ENCODE data around the gene TCP11. TPM values are rescaled to one million over a fixed set of nuclear protein-coding genes. Genes with fewer than 3 reads are reported as not detected.
A peak's percentile ranks its signal among the peaks of the same experiment; 100 is the strongest.

The TCP11 gene
- not detected for total RNA-seq
- long read RNA-seq, result 0 reads

DNA sequence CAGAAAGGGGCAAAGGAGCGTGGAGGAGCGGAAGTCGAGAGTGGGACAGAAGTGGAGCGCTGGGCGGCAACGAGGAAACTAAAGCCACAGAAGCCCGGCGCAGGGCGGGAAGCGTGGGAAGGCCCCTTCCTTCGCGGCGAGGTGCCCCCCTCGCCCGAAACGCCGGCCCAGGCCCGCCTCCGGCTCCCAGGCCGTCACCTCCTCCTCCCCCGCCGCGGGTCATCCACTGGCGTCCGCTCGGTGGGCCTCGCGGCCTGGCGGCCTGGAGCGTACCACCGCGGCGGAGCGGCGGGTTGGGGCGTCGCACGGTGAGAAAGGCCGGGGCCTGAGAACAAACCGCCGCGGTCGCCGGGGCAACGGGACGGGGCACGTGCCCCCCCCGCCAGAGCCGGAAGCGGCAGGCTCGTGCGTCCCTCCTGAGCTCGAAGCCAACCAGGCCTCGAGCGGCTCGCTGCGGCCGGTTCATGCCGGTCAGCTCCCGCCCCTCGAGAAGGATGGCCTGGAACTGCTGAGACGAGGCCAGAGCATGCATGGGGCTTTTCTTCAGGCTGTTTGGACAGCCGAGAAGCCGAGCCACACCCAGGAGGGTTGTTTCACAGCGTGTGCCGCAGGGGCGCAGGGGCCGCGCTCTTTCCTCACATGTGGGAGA lies at the start of gene TCP11:
Gene TCP11 (minus strand): TSS at position 333 of the 649 bp plus-strand sequence. CDS start 469 bp downstream, outside the sequence.
- TF ChIP-seq, protein P1, sequence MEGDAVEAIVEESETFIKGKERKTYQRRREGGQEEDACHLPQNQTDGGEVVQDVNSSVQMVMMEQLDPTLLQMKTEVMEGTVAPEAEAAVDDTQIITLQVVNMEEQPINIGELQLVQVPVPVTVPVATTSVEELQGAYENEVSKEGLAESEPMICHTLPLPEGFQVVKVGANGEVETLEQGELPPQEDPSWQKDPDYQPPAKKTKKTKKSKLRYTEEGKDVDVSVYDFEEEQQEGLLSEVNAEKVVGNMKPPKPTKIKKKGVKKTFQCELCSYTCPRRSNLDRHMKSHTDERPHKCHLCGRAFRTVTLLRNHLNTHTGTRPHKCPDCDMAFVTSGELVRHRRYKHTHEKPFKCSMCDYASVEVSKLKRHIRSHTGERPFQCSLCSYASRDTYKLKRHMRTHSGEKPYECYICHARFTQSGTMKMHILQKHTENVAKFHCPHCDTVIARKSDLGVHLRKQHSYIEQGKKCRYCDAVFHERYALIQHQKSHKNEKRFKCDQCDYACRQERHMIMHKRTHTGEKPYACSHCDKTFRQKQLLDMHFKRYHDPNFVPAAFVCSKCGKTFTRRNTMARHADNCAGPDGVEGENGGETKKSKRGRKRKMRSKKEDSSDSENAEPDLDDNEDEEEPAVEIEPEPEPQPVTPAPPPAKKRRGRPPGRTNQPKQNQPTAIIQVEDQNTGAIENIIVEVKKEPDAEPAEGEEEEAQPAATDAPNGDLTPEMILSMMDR (IDR thresholded peaks at IDR 0.05), result no peak
- ATAC-seq (peak; percentile 66 to 72), DNase-seq (peak; percentile 65)

DNA sequence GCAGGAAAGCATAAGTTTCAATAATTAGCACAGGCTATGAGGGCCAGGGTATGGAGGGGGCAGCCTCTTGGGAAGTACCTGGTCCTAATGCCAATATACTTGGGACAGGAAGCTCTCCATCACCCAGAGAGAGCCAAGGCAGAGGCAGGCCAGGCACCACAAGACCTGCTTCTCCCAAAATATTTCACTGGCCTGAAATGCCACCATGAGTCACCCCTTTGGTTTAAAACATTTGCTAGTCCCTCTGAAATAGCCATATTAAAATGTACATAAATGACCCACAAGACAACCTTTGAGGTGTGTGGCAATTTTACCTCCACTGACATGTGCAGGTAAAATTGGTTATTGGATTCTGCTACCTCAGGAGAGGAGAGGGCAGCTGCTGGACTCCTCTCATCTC lies 49.2 kb upstream of the TCP11 start:
- H3K4me1 ChIP-seq, result peaks cover 7% of the 10 kb centered on the region
- H3K9me3 ChIP-seq, result no peaks in the 10 kb centered on the region
- H3K4me3 ChIP-seq, result no peak overlapping the region
- no peak for DNase-seq
- no peak overlapping the region for H3K27ac ChIP-seq
- H3K36me3 ChIP-seq, result no peaks in the 10 kb centered on the region
- TF ChIP-seq, protein P1 (IDR thresholded peaks at IDR 0.05), result no peak
- intact Hi-C loops (cut with DNase I), result no loop called here
- no peak for ATAC-seq
- no peaks in the 10 kb centered on the region for H3K27me3 ChIP-seq (ENCODE audit: low read depth)

More for the DNA sequence above, at the start of gene TCP11:
- Histone ChIP-seq H3K36me3 (no peaks in the 10 kb centered on the region), H3K27ac (no peak within 1 kb of the TSS), H3K27me3 (ENCODE audit: low read depth) (no peaks in the 10 kb centered on the region), H3K4me3 (peak within 1 kb of the TSS; percentile 35), H3K4me1 (peaks cover 8% of the 10 kb centered on the region), H3K9me3 (no peaks in the 10 kb centered on the region)
- intact Hi-C loops (cut with DNase I), result loop anchor here (5.0 kb wide), 1 partner anchor 154 kb away; no protein-coding TSS in a partner anchor

GRCh38 chr6:35188886-35189285 lies 47.7 kb upstream of the TCP11 start:
- Histone ChIP-seq H3K4me3 (no peak overlapping the region), H3K27me3 (ENCODE audit: low read depth) (no peaks in the 10 kb centered on the region), H3K27ac (no peak overlapping the region), H3K4me1 (peaks cover 8% of the 10 kb centered on the region), H3K9me3 (no peaks in the 10 kb centered on the region), H3K36me3 (no peaks in the 10 kb centered on the region)
- DNase-seq (no peak), ATAC-seq (no peak)
- intact Hi-C loops (cut with DNase I), result no loop called here
- TF ChIP-seq, protein P1 (IDR thresholded peaks at IDR 0.05), result no peak

- no peak for ATAC-seq
- Histone ChIP-seq H3K36me3 (no peaks in the 10 kb centered on the region), H3K4me3 (no peak overlapping the region), H3K4me1 (peaks cover 15% of the 10 kb centered on the region), H3K27me3 (ENCODE audit: low read depth) (peaks cover 11% of the 10 kb centered on the region), H3K27ac (no peak overlapping the region), H3K9me3 (no peaks in the 10 kb centered on the region)
- TF ChIP-seq, protein P1 (IDR thresholded peaks at IDR 0.05), result no peak
- intact Hi-C loops (cut with DNase I), result no loop called here
- no peak for DNase-seq
Measured at GRCh38 chr6:35186571-35186970, 45.4 kb upstream of the TCP11 start.

GRCh38 chr6:35185971-35186370 lies 44.8 kb upstream of the TCP11 start:
- no peak overlapping the region for H3K27ac ChIP-seq
- no peak for DNase-seq
- H3K36me3 ChIP-seq, result no peaks in the 10 kb centered on the region
- peak in 1 of 2 donors; percentile 29 for ATAC-seq
- no peaks in the 10 kb centered on the region for H3K9me3 ChIP-seq
- intact Hi-C loops (cut with DNase I), result no loop called here
- TF ChIP-seq, protein P1 (IDR thresholded peaks at IDR 0.05), result no peak
- H3K27me3 ChIP-seq (ENCODE audit: low read depth), result peaks cover 11% of the 10 kb centered on the region
- H3K4me3 ChIP-seq, result no peak overlapping the region
- peaks cover 19% of the 10 kb centered on the region for H3K4me1 ChIP-seq
